GM23338 (cell line): ENCODE data around the gene UBTF. TPM values are rescaled to one million over a fixed set of nuclear protein-coding genes. Genes with fewer than 3 reads are reported as not detected.

Experiments used
- ATAC-seq: fragments of 200-7000 bp; cut with Tn5 transposase; 3 replicates; pipeline ENCODE4 v1.9.1; 2020
- DNase-seq: peaks from one replicate; pipeline ENCODE4 v3.0.0-alpha.2; 2015; ENCODE audit warnings: low spot score
- H2AFZ ChIP-seq: fragments of 200-600 bp; sonication (generic); 2 replicates; pipeline ENCODE4 v1.8.0; 2016; ENCODE audit warnings: antibody characterized with exemption, mild to moderate bottlenecking, moderate library complexity
- H3F3A ChIP-seq: fragments of 200-600 bp; sonication (generic); replicated peaks from 2 replicates; pipeline ENCODE4 v1.8.0; 2017; ENCODE audit warnings: antibody characterized with exemption, mixed run types, low read depth
- H3K27ac ChIP-seq: fragments of 200-600 bp; sonication (generic); 2 replicates; pipeline ENCODE4 v1.6.1; 2016; ENCODE audit warnings: low read depth
- H3K27me3 ChIP-seq: fragments of 200-600 bp; sonication (generic); 2 replicates; pipeline ENCODE4 v1.8.0; 2016; ENCODE audit warnings: mild to moderate bottlenecking, mixed run types, moderate library complexity; ENCODE audit not compliant: insufficient read depth
- H3K36me3 ChIP-seq: fragments of 200-600 bp; sonication (generic); 2 replicates; pipeline ENCODE4 v1.8.0; 2016; ENCODE audit warnings: mild to moderate bottlenecking; ENCODE audit not compliant: insufficient read depth
- H3K4me1 ChIP-seq: fragments of 200-600 bp; sonication (generic); 2 replicates; pipeline ENCODE4 v1.8.0; 2016; ENCODE audit warnings: mild to moderate bottlenecking, moderate library complexity; ENCODE audit not compliant: insufficient read depth
- H3K4me2 ChIP-seq: fragments of 200-600 bp; sonication (generic); 2 replicates; pipeline ENCODE4 v1.7.1; 2017; ENCODE audit warnings: mixed run types
- H3K4me3 ChIP-seq: fragments of 200-600 bp; sonication (generic); 2 replicates; pipeline ENCODE4 v1.6.1; 2016; ENCODE audit warnings: mixed run types
- H3K79me2 ChIP-seq: fragments of 200-600 bp; sonication (generic); replicated peaks from 2 replicates; pipeline ENCODE4 v1.8.0; 2017; ENCODE audit warnings: mild to moderate bottlenecking; ENCODE audit not compliant: insufficient read depth
- H3K9me2 ChIP-seq: fragments of 200-600 bp; sonication (generic); 2 replicates; pipeline ENCODE4 v1.8.0; 2017; ENCODE audit not compliant: insufficient read depth
- H4K20me1 ChIP-seq: fragments of 200-600 bp; sonication (generic); replicated peaks from 2 replicates; pipeline ENCODE4 v1.8.0; 2017; ENCODE audit warnings: mild to moderate bottlenecking; ENCODE audit not compliant: insufficient read depth
- H3K27ac Mint-ChIP-seq: 2 replicates; pipeline ENCODE4 v1.8.0; 2020; ENCODE audit warnings: inconsistent platforms, mild to moderate bottlenecking, moderate library complexity, mixed read lengths
- H3K27me3 Mint-ChIP-seq: 3 replicates; pipeline ENCODE4 v1.8.0; 2022; ENCODE audit warnings: low read depth, mild to moderate bottlenecking, moderate library complexity, mixed read lengths, inconsistent platforms; ENCODE audit not compliant: insufficient read depth, poor library complexity
- H3K36me3 Mint-ChIP-seq: 3 replicates; pipeline ENCODE4 v1.8.0; 2021; ENCODE audit warnings: low read depth, mild to moderate bottlenecking, inconsistent platforms, moderate library complexity, mixed read lengths
- H3K4me1 Mint-ChIP-seq: 3 replicates; pipeline ENCODE4 v1.8.0; 2020; ENCODE audit warnings: mild to moderate bottlenecking, inconsistent platforms, mixed read lengths
- H3K4me3 Mint-ChIP-seq: 3 replicates; pipeline ENCODE4 v1.8.0; 2021; ENCODE audit warnings: moderate library complexity, mild to moderate bottlenecking, inconsistent platforms, mixed read lengths
- H3K9me3 Mint-ChIP-seq: 3 replicates; pipeline ENCODE4 v1.8.0; 2020; ENCODE audit warnings: moderate library complexity, mild to moderate bottlenecking, inconsistent platforms, mixed read lengths
- CREB1 ChIP-seq: fragments of 250-450 bp; sonication (Bioruptor Pico); IDR thresholded peaks from 2 replicates; pipeline ENCODE4 v1.5.0; 2020; ENCODE audit warnings: low read depth, mild to moderate bottlenecking, moderate library complexity
- EZH2 ChIP-seq: fragments of 200-600 bp; sonication (generic); IDR thresholded peaks from one replicate; pipeline ENCODE4 v1.8.0; 2017; ENCODE audit warnings: antibody characterized with exemption, mild to moderate bottlenecking, low read depth; ENCODE audit not compliant: unreplicated experiment
- EZH2phosphoT487 ChIP-seq: fragments of 200-600 bp; sonication (generic); IDR thresholded peaks from one replicate; pipeline ENCODE4 v1.8.1; 2018; ENCODE audit warnings: antibody characterized with exemption; ENCODE audit not compliant: unreplicated experiment
- JUNB ChIP-seq: IDR thresholded peaks from one replicate; pipeline ENCODE4 v1.6.1; 2016; ENCODE audit warnings: antibody characterized with exemption; ENCODE audit not compliant: unreplicated experiment
- POLR2AphosphoS5 ChIP-seq: IDR thresholded peaks from 2 replicates; pipeline ENCODE4 v1.6.1; 2016; ENCODE audit warnings: antibody characterized with exemption, low read depth
- STAT1 ChIP-seq: IDR thresholded peaks from one replicate; pipeline ENCODE4 v1.6.1; 2016; ENCODE audit warnings: antibody characterized with exemption; ENCODE audit not compliant: unreplicated experiment
- ZNF114 ChIP-seq: fragments of 250-450 bp; sonication (Bioruptor Pico); IDR thresholded peaks from 2 replicates; pipeline ENCODE4 v1.5.0; 2020; ENCODE audit warnings: mild to moderate bottlenecking, moderate library complexity
- polyA plus RNA-seq: library from polyadenylated mRNA; unstranded; fragments of >200 nt; fragmentation: Nextera tagmentation; extraction: Ambion mirVana; gene quantifications from 2 replicates; pipeline ENCODE4 v1.2.1, GENCODE V29; 2016
- total RNA-seq: library from RNA; depleted of rRNA; stranded (reverse); fragments of >200 nt; shearing (Covaris generic); gene quantifications from 2 replicates; pipeline ENCODE4 v1.2.3, GENCODE V29; 2014
- TF ChIP-seq, protein P1 (sequence below), 2 experiments: fragments of 200-600 bp in 1 of 2; sonication (generic) in 1 of 2; conservative IDR thresholded peaks; 2 replicates each; pipeline versions ENCODE4 v1.5.1 to v1.6.1; 2016 to 2017; ENCODE audit warnings: antibody characterized with exemption in 2 of 2, low read depth in 2 of 2, mild to moderate bottlenecking in 2 of 2, moderate library complexity in 1 of 2
- TF ChIP-seq, protein P2 (sequence below): IDR thresholded peaks from 2 replicates; pipeline ENCODE4 v1.6.1; 2016; ENCODE audit warnings: antibody characterized with exemption
- TF ChIP-seq, protein P3 (sequence below): IDR thresholded peaks from one replicate; pipeline ENCODE4 v1.6.1; 2018; ENCODE audit warnings: antibody characterized with exemption; ENCODE audit not compliant: unreplicated experiment

The UBTF gene
- total and polyA plus RNA-seq, 2 experiments from 2014 or later: 29.9 to 62.2 TPM

DNA sequence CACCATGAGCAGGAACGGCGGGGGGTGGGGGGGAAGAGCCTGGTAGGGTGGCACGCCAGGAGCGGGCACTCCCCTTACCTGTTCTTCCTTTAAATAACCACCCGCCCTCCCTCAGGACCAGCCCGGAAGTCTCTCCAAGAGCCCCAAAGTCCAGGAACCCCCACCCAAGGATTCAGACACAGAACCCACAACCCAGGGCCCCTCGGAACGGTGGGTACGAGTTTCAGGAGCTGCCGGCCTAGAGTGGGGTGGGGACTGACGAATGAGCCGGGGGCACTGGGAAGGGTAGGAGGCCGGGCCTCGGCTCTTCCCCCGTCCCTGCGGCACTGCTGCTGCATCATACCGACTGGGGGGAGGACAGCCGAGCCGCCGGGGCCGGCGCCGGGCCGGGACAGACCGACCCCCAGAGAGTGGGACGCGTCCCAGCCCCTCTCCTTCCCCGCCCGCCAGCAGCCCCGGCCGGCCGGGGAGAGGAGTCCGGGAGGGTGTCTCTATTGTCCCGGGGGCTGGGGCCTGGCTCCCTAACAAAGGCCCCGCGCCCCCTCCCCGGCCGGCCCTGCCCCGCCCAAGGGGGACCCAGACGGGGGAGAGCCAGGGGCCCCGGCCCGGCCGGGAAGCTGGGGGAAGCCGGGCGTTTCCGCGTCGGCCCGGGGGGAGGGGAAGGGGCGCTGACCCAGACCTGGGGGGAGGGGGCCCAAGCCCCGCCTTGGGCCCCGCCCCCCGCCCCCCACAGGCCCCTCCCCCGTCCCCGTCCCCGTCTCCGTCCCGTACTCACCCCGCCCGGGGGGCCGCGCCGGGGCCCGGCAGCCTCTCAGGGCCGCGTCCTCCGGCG, 20.5 kb downstream of the UBTF start:
- Mint-ChIP-seq H3K9me3 (no peaks in the 10 kb centered on the region), H3K4me3 (peak overlapping the region; percentile 79), H3K4me1 (peaks cover 28% of the 10 kb centered on the region), H3K36me3 (peaks cover 46% of the 10 kb centered on the region), H3K27ac (peak overlapping the region; percentile 55; the same call in 1 of the 2 replicates), H3K27me3 (peaks cover 16% of the 10 kb centered on the region)
- H3K4me1 ChIP-seq: peaks cover 16% of the 10 kb centered on the region
- H2AFZ ChIP-seq: no peak overlapping the region
- ATAC-seq (peak; percentile 11), DNase-seq (peak; percentile 82)
- peaks cover 5% of the 10 kb centered on the region; the same call in 1 of the 2 replicates for H4K20me1 ChIP-seq
- H3F3A ChIP-seq: peaks cover 23% of the 10 kb centered on the region
- TF ChIP-seq, protein P1, sequence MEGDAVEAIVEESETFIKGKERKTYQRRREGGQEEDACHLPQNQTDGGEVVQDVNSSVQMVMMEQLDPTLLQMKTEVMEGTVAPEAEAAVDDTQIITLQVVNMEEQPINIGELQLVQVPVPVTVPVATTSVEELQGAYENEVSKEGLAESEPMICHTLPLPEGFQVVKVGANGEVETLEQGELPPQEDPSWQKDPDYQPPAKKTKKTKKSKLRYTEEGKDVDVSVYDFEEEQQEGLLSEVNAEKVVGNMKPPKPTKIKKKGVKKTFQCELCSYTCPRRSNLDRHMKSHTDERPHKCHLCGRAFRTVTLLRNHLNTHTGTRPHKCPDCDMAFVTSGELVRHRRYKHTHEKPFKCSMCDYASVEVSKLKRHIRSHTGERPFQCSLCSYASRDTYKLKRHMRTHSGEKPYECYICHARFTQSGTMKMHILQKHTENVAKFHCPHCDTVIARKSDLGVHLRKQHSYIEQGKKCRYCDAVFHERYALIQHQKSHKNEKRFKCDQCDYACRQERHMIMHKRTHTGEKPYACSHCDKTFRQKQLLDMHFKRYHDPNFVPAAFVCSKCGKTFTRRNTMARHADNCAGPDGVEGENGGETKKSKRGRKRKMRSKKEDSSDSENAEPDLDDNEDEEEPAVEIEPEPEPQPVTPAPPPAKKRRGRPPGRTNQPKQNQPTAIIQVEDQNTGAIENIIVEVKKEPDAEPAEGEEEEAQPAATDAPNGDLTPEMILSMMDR (conservative IDR thresholded peaks at IDR 0.05; ENCODE audit: low read depth in 2 of 2): no peak
- 0 out of 2 replicates have a peak, but pooled peaks have one; percentile 10 for TF ChIP-seq POLR2AphosphoS5
- H3K27me3 ChIP-seq: no peaks in the 10 kb centered on the region
- peaks cover 23% of the 10 kb centered on the region for H3K79me2 ChIP-seq
- H3K27ac ChIP-seq: peak overlapping the region; percentile 85
- no peaks in the 10 kb centered on the region for H3K9me2 ChIP-seq
- peaks cover 12% of the 10 kb centered on the region for H3K36me3 ChIP-seq
- H3K4me2 ChIP-seq: peak overlapping the region; percentile 96
- H3K4me3 ChIP-seq: peak overlapping the region; percentile 86

GRCh38 chr17:44197980-44198720, 21.3 kb downstream of the UBTF start:
- no peak overlapping the region for H2AFZ ChIP-seq
- ATAC-seq (peak; percentile 2; the same call in 2 of the 3 replicates), DNase-seq (peak; percentile 46)
- Mint-ChIP-seq H3K36me3 (peaks cover 50% of the 10 kb centered on the region), H3K9me3 (no peaks in the 10 kb centered on the region), H3K4me3 (peak overlapping the region; percentile 79), H3K27me3 (peaks cover 12% of the 10 kb centered on the region), H3K27ac (peak overlapping the region; percentile 55), H3K4me1 (peaks cover 20% of the 10 kb centered on the region)
- H3K4me1 ChIP-seq: peaks cover 18% of the 10 kb centered on the region
- H4K20me1 ChIP-seq: peaks cover 5% of the 10 kb centered on the region; the same call in 1 of the 2 replicates
- peaks cover 23% of the 10 kb centered on the region for H3F3A ChIP-seq
- H3K9me2 ChIP-seq: no peaks in the 10 kb centered on the region
- peak overlapping the region; percentile 96 for H3K4me2 ChIP-seq
- no peaks in the 10 kb centered on the region for H3K27me3 ChIP-seq
- H3K4me3 ChIP-seq: peak overlapping the region; percentile 86
- peak overlapping the region; percentile 85 for H3K27ac ChIP-seq
- TF ChIP-seq STAT1 (no peak), ZNF114 (CRISPR knock-in tag) (no peak), POLR2AphosphoS5 (peak; percentile 18; the same call in 1 of the 2 replicates), EZH2phosphoT487 (no peak), JUNB (no peak), CREB1 (CRISPR knock-in tag) (no peak), EZH2 (no peak)
- TF ChIP-seq, protein P2, sequence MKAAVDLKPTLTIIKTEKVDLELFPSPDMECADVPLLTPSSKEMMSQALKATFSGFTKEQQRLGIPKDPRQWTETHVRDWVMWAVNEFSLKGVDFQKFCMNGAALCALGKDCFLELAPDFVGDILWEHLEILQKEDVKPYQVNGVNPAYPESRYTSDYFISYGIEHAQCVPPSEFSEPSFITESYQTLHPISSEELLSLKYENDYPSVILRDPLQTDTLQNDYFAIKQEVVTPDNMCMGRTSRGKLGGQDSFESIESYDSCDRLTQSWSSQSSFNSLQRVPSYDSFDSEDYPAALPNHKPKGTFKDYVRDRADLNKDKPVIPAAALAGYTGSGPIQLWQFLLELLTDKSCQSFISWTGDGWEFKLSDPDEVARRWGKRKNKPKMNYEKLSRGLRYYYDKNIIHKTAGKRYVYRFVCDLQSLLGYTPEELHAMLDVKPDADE: no peak
- TF ChIP-seq, protein P3, sequence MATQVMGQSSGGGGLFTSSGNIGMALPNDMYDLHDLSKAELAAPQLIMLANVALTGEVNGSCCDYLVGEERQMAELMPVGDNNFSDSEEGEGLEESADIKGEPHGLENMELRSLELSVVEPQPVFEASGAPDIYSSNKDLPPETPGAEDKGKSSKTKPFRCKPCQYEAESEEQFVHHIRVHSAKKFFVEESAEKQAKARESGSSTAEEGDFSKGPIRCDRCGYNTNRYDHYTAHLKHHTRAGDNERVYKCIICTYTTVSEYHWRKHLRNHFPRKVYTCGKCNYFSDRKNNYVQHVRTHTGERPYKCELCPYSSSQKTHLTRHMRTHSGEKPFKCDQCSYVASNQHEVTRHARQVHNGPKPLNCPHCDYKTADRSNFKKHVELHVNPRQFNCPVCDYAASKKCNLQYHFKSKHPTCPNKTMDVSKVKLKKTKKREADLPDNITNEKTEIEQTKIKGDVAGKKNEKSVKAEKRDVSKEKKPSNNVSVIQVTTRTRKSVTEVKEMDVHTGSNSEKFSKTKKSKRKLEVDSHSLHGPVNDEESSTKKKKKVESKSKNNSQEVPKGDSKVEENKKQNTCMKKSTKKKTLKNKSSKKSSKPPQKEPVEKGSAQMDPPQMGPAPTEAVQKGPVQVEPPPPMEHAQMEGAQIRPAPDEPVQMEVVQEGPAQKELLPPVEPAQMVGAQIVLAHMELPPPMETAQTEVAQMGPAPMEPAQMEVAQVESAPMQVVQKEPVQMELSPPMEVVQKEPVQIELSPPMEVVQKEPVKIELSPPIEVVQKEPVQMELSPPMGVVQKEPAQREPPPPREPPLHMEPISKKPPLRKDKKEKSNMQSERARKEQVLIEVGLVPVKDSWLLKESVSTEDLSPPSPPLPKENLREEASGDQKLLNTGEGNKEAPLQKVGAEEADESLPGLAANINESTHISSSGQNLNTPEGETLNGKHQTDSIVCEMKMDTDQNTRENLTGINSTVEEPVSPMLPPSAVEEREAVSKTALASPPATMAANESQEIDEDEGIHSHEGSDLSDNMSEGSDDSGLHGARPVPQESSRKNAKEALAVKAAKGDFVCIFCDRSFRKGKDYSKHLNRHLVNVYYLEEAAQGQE: no peak
- TF ChIP-seq, protein P1 (conservative IDR thresholded peaks at IDR 0.05; ENCODE audit: low read depth in 2 of 2): peak; percentile 31 to 44; a peak in 3 of 4 replicates
- H3K36me3 ChIP-seq: peaks cover 12% of the 10 kb centered on the region
- H3K79me2 ChIP-seq: peaks cover 23% of the 10 kb centered on the region
